ENCODE data around the gene MON2. TPM values are rescaled to one million over a fixed set of nuclear protein-coding genes. Genes with fewer than 3 reads are reported as not detected.
"Not testable (repeated sequence)": the region's sequence is repeated elsewhere in the genome, so short reads cannot be mapped to it uniquely, and the experiment has no call there.

MON2 gene
- total RNA-seq, 1 donor from 2014 or later, result 44.9 TPM

DNA sequence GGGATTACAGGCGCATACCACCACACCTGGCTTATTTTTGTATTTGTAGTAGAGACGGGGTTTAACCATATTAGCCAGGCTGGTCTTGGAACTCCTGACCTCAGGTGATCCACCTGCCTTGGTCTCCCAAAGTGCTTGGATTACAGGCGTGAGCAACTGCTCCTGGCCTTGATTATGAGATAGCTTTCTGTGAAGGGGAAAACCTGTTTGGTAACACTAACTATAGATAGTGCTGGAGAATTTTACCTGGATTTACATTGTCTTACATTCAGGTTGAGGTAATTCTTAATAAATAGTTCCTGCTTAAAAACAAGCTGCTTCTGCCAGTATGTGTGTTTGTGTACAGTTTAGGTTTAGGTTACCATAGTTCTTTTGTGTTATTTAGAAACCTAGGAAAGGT is 77.1 kb downstream of the MON2 start:
- intact Hi-C loops (cut with micrococcal nuclease), result no loop called here

- intact Hi-C loops (cut with micrococcal nuclease), result no loop called here
Measured at GRCh38 chr12:62552906-62553556, 86.4 kb downstream of the MON2 start.

DNA sequence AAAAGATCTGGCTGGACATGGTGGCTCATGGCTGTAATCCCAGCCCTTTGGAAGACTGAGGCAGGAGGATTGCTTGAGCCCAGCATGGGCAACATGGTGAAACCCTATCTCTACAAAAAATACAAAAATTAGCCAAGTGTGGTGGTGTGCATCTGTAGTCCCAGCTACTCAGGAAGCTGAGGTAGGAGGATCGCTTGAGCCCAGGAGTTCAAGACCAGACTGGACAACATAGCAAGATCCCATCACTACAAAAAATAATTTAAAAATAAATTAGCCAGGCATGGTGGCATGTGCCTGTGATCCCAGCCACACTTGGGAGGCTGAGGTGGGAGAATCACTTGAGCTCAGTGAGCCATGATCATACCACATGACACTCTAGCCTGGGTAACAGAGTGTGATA is 92.7 kb downstream of the MON2 start:
- intact Hi-C loops (cut with micrococcal nuclease), result not testable (repeated sequence)

GRCh38 chr12:62562846-62563245 is 96.2 kb downstream of the MON2 start:
- intact Hi-C loops (cut with micrococcal nuclease), result no loop called here

DNA sequence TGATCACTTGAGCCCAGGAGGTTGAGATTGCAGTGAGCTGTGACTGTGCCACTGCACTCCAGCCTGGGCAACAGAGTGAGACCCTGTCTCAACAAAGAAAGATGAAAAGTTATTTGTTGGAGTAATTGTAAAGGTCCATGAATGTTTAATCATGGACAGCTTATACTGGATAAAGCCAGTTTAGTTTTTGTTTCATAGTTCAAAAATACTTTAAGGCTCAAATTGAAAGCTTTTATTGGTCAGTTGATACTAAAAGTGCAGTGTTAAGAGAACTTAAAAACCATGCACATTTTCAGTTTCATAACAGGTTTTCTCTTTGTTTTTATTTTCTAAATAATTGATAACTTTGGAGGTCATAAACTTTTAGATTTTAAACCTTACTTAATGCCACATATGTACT is 108.4 kb downstream of the MON2 start:
- intact Hi-C loops (cut with micrococcal nuclease), result no loop called here

GRCh38 chr12:62576503-62576902 is 109.9 kb downstream of the MON2 start:
- intact Hi-C loops (cut with micrococcal nuclease), result no loop called here

DNA sequence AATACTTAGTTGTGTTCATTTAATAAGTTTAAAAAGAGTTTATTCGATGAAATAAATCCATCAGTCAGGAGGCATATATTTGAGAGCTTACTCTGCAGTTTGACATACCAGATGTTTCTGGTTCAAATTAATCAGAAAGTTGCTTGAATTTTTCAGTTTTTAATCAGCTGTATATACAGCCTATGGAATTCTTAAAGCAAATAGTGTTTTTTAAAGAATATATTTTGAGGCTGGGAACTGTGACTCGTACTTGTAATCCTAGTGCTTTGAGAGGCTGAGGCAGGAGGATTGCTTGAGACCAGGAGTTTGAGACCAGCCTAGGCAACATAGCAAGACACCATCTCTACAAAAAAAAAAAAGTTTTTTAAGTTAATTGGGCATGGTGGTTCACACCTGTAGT is 112.1 kb downstream of the MON2 start:
- intact Hi-C loops (cut with micrococcal nuclease), result no loop called here

GRCh38 chr12:62581288-62582064 is 114.8 kb downstream of the MON2 start:
- intact Hi-C loops (cut with micrococcal nuclease), result loop anchor here (1.0 to 5.0 kb wide), 3 partner anchors 21 to 213 kb away; no protein-coding TSS in a partner anchor

DNA sequence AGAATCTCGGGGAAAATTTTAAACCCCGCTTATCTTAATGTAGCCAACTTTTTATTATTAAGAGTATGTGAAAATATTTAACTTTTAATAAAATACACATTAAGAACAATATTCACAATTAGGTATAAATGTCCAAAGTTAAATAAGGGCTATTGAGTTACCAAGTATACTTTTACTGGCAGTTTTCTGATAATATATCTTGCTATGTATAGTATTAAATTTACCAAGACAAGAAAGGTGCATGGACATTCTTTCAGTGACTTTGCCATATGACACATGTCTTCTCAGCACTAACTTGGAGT is 115.4 kb downstream of the MON2 start:
- intact Hi-C loops (cut with micrococcal nuclease), result loop anchor here (5.0 kb wide), 1 partner anchor 145 kb away; no protein-coding TSS in a partner anchor

DNA sequence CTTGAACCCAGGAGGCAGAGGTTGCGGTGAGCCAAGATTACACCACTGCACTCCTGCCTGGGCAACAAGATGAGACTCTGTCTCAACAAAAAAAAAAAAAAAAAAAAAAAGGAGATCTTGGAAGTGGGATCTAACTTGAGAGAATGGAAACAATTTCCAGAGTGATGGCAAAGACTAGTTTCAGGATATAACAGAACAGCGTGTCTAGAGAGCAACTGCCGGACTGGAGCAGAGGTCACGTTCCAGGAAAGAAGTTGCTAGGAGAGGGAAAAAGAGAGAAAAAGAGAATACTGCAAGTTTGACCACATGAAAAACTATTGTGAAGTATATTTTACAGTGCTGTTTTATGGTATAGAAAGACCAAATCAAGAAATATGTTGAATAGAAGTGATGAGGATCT is 118.0 kb downstream of the MON2 start:
- intact Hi-C loops (cut with micrococcal nuclease), result loop anchor here (5.0 kb wide), 1 partner anchor 147 kb away; no protein-coding TSS in a partner anchor

DNA sequence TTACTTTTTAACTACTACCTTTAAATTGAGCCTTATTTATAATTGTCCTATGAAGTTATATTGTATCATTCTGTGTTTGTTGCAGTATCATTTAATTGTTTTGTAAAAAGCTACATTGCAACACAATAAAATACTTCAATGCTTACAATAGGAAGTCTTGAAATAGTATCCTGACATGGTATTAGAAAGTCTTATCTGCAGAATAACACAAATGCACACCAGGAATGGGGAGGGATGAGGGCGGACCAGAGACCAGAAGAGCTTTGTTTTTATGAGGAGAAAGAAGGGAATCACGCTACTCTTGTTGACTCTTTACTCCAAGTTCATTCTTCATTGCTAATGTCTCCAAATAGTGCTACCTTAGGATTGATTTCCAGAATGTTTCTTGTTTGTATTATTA is 120.2 kb downstream of the MON2 start:
- intact Hi-C loops (cut with micrococcal nuclease), result no loop called here

DNA sequence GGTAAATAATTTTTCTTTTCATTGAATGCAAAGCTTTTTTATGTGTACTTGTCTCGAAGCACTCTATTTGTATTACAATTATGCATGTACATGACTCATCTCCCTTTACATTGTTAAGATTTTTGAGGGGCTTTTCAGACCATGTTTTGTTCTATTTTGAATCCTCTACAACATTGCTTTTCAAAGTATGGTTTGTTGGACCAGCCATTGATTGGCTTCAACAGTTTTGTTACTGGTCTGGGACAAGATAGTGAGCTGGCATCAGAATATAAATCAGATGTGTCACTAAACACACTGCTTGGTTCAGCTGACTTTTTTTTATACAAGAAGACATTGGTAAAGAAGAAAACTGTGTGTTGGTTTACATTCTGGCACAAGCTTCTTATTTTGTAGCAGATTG is 122.3 kb downstream of the MON2 start:
- intact Hi-C loops (cut with micrococcal nuclease), result no loop called here

DNA sequence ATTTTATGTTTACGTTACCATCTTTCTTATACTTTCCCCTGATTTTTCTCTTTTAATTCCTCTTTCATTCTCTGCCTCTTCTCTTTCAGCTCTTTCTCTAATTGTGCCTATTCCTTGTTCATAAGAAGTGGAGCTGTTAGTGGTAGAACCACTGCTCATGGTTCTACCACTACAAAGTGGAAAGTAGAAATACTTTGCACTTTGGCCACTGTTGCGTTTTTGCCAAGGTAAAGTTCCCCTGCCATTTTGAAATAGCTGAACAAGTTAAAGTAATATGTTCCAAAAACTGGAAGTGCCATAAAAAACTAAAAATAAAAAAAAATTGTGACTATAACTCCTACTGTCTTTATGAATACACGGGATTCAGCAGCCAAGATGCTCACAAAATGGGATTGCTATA is 130.6 kb downstream of the MON2 start:
- intact Hi-C loops (cut with micrococcal nuclease), result no loop called here

DNA sequence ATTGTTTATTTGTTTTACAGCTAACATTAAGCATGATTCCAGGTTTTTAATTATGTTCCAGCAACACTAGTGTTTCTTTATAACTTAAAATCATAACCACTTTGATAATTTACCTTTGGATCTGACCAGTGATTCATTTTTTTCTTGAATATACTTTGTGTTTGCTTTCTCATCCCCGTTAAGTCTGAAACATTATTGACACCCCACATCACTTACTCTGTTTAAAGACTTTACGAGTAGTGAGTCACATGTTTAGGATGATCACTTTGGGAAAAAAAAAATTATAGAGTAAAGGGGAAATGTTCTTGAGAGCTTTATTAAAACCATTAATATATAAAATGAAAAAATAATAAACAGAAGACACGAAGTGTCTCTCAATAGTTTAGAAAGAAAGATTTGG is 132.2 kb downstream of the MON2 start:
- intact Hi-C loops (cut with micrococcal nuclease), result no loop called here

DNA sequence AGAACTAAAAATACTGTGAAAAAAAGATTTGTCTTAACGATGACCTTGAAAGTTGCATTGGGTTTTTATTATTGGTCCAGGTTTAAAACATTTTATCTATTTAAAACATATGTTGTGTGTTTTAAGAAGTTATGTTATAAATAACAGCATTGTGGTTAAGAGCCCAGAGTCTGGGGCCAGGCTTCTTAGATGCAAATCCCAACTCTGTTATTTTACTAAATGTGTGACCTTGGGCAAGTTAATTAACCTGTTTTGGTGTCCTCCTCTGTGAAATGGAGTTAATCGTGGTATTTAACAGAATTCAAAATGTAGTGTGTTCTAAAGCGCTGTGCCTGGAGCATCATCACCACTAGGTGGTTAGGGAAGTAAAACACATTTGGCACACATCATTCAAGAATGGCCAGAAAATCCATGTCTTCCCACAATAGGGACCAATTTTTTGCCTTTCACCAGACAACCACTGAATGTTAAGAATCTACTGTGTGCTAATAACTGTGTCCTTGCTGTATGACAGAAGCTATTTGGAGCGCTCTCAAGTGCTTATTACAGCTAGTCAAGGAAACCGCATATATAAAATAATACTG is 133.3 kb downstream of the MON2 start:
- intact Hi-C loops (cut with micrococcal nuclease), result loop anchor here (10.0 kb wide), 2 partner anchors 165 to 1185 kb away; no protein-coding TSS in a partner anchor

- intact Hi-C loops (cut with micrococcal nuclease), result loop anchor here (1.0 to 10.0 kb wide), 5 partner anchors 20 to 1183 kb away; partner anchors contain the start of gene USP15
Measured at GRCh38 chr12:62601765-62602164, 135.1 kb downstream of the MON2 start.

GRCh38 chr12:62602255-62603060 is 135.8 kb downstream of the MON2 start:
- intact Hi-C loops (cut with micrococcal nuclease), result loop anchor here (1.0 to 10.0 kb wide), 6 partner anchors 21 to 1182 kb away; partner anchors contain the start of genes MON2 and USP15

DNA sequence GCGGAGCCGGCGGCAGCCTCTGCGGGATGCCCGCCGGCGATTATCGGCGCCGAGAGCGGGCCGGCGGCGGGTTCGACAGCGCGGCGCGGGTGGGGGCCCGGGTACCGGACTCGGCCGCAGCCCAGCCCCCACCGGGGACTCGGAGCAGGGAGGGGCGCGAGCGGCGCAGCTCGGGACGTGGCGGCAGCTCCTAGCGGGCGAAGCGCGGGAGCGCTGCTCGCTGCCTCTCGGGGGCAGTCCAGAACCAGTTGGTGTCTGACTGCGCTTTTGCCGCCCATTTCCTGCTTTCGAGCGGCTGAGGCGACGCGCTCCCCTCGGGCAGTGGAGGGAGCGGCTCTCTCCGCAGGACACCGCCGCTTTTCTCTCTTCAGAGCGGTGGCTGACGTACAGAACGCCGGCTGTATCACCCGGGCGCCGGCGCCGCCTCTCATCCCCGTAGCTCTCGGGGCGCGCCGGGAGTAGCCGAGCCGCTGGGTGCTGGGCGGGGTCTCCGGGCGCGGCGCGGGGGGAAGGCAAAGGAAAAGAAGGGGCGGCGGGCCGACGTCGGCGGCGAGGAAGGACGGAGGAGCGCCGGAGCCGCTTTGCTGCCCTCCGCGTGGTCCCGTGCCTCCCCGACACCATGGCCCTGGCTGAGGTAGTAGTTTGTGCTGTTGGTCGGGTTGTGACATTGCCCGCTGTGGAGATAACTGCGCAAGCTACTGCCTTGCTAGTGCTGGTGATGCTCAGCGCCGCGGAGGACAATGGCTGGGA is 136.6 kb downstream of the MON2 start:
- intact Hi-C loops (cut with micrococcal nuclease), result loop anchor here (1.0 to 10.0 kb wide), 4 partner anchors 38 to 1182 kb away; partner anchors contain the start of gene MON2

DNA sequence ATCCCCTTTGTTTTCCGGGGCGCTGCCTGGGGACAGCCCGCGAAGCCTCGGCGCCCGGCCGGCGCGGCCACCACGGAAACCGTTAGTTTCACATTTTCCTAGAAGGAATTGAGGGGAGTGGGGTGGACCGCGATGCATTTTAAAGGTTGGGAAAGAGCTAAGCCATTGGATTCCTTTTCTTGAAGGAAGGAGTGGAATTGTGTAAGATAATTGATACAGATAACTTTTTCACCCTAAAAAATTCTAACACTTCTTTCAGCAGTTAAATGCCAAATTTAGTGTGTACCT is 137.1 kb downstream of the MON2 start:
- intact Hi-C loops (cut with micrococcal nuclease), result loop anchor here (1.0 to 10.0 kb wide), 5 partner anchors 37 to 1181 kb away; partner anchors contain the start of gene MON2

- intact Hi-C loops (cut with micrococcal nuclease), result loop anchor here (1.0 to 10.0 kb wide), 3 partner anchors 170 to 1180 kb away; no protein-coding TSS in a partner anchor
Measured at GRCh38 chr12:62604373-62604772, 137.7 kb downstream of the MON2 start.

DNA sequence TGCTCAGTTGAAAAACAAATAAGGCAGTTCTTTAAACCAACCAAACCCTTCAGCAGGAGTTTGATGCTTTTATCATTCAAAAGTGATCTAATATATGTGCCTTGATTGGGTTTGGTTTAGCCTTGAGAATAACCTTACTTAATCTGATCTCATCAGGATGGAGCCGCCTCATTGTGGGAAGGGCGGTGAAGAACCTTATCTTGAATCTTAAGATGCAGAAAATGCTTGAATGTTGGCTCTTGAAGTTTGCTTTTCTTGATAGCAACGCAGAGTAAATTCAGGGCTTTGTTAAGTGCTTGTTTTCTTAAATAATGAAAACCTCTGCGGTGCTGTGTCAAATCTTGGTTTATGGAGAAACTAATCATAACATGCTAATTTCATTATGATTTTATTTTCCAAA is 138.2 kb downstream of the MON2 start:
- intact Hi-C loops (cut with micrococcal nuclease), result loop anchor here (1.0 to 10.0 kb wide), 3 partner anchors 170 to 1180 kb away; no protein-coding TSS in a partner anchor
